Mesenchymal stem cell (in vitro differentiated cells and primary cell): ENCODE data around the gene COL11A2.
A peak's percentile ranks its signal among the peaks of the same experiment; 100 is the strongest.

Experiments used
- DNase-seq: peaks from one replicate; pipeline ENCODE4 v3.0.0-alpha.2; 2013
- H2AFZ ChIP-seq: one replicate; pipeline ENCODE4 v1.6.1; 2013; ENCODE audit warnings: low read depth, mild to moderate bottlenecking, control low read depth, inconsistent platforms, low read length, moderate library complexity
- H2AK5ac ChIP-seq: 2 replicates; pipeline ENCODE4 v1.6.1; 2013; ENCODE audit warnings: low read length, moderate library complexity, mild to moderate bottlenecking, inconsistent platforms; ENCODE audit not compliant: severe bottlenecking
- H2BK120ac ChIP-seq: one replicate; pipeline ENCODE4 v1.6.1; 2013; ENCODE audit warnings: low read depth, mild to moderate bottlenecking, inconsistent platforms, low read length, moderate library complexity
- H2BK12ac ChIP-seq, 2 experiments: one replicate each; pipeline ENCODE4 v1.6.1; 2013; ENCODE audit warnings: inconsistent platforms in 2 of 2, low read length in 2 of 2, mild to moderate bottlenecking in 2 of 2, moderate library complexity in 2 of 2, control low read depth in 1 of 2
- H2BK15ac ChIP-seq: one replicate; pipeline ENCODE4 v1.6.1; 2013; ENCODE audit warnings: mild to moderate bottlenecking, low read depth, inconsistent platforms; ENCODE audit not compliant: poor library complexity, severe bottlenecking
- H2BK5ac ChIP-seq: 2 replicates; pipeline ENCODE4 v1.6.1; 2013; ENCODE audit warnings: low read depth, mild to moderate bottlenecking, low read length, control low read depth, inconsistent platforms; ENCODE audit not compliant: poor library complexity, severe bottlenecking
- H3K14ac ChIP-seq, 2 experiments: one replicate each; pipeline ENCODE4 v1.6.1; 2013; ENCODE audit warnings: inconsistent platforms in 2 of 2, low read length in 2 of 2, control low read depth in 1 of 2, mild to moderate bottlenecking in 1 of 2, moderate library complexity in 1 of 2
- H3K18ac ChIP-seq, 2 experiments: one replicate each; pipeline ENCODE4 v1.6.1; 2013; ENCODE audit warnings: inconsistent platforms in 2 of 2, low read length in 2 of 2, control low read depth in 1 of 2, low read depth in 1 of 2, mild to moderate bottlenecking in 1 of 2
- H3K23ac ChIP-seq, 2 experiments: one replicate each; pipeline ENCODE4 v1.6.1; 2013; ENCODE audit warnings: inconsistent platforms in 2 of 2, low read length in 2 of 2, mild to moderate bottlenecking in 2 of 2, moderate library complexity in 2 of 2, control low read depth in 1 of 2
- H3K27ac ChIP-seq: 2 replicates; pipeline ENCODE4 v1.5.1; 2013; ENCODE audit warnings: mild to moderate bottlenecking, moderate library complexity, low read length, control low read depth, inconsistent platforms; ENCODE audit not compliant: poor library complexity, severe bottlenecking
- H3K27me3 ChIP-seq, 2 experiments: 2 replicates each; pipeline versions ENCODE4 v1.6.1 to v1.7.0; 2013; ENCODE audit warnings: low read length in 2 of 2, mild to moderate bottlenecking in 2 of 2, moderate library complexity in 2 of 2, control low read depth in 1 of 2, inconsistent platforms in 1 of 2; ENCODE audit not compliant: control insufficient read depth in 1 of 2, insufficient read depth in 1 of 2
- H3K36me3 ChIP-seq, 2 experiments: 2 replicates each; pipeline versions ENCODE4 v1.6.1 to v1.7.0; 2013; ENCODE audit warnings: low read length in 2 of 2, control low read depth in 1 of 2, inconsistent platforms in 1 of 2, low read depth in 1 of 2, mild to moderate bottlenecking in 1 of 2; ENCODE audit not compliant: insufficient read depth in 2 of 2, control insufficient read depth in 1 of 2
- H3K4ac ChIP-seq, 2 experiments: one replicate each; pipeline ENCODE4 v1.6.1; 2013; ENCODE audit warnings: inconsistent platforms in 2 of 2, low read length in 2 of 2, mild to moderate bottlenecking in 2 of 2, moderate library complexity in 2 of 2, control low read depth in 1 of 2, low read depth in 1 of 2
- H3K4me1 ChIP-seq: 2 replicates; pipeline ENCODE4 v1.6.1; 2013; ENCODE audit warnings: low read depth, low read length, control low read depth; ENCODE audit not compliant: control insufficient read depth, insufficient read depth
- H3K4me2 ChIP-seq: 2 replicates; pipeline ENCODE4 v1.6.1; 2013; ENCODE audit warnings: low read length, mild to moderate bottlenecking, inconsistent platforms; ENCODE audit not compliant: poor library complexity, severe bottlenecking
- H3K4me3 ChIP-seq, 2 experiments: 2 replicates each; pipeline versions ENCODE4 v1.5.1 to v1.7.0; 2013; ENCODE audit warnings: low read length in 2 of 2, mild to moderate bottlenecking in 2 of 2, control low read depth in 1 of 2, low read depth in 1 of 2; ENCODE audit not compliant: insufficient read depth in 1 of 2
- H3K79me1 ChIP-seq: replicated peaks from 2 replicates; pipeline ENCODE4 v1.6.1; 2013; ENCODE audit warnings: mild to moderate bottlenecking, control low read depth, low read length, inconsistent platforms; ENCODE audit not compliant: poor library complexity, severe bottlenecking
- H3K9ac ChIP-seq: 2 replicates; pipeline ENCODE4 v1.7.0; 2013; ENCODE audit warnings: mild to moderate bottlenecking, low read length, moderate library complexity
- H3K9me3 ChIP-seq: 2 replicates; pipeline ENCODE4 v1.7.0; 2013; ENCODE audit warnings: mild to moderate bottlenecking, low read length; ENCODE audit not compliant: control insufficient read depth
- H4K8ac ChIP-seq: one replicate; pipeline ENCODE4 v1.6.1; 2013; ENCODE audit warnings: inconsistent platforms, mild to moderate bottlenecking, low read length, moderate library complexity
- H4K91ac ChIP-seq: one replicate; pipeline ENCODE4 v1.6.1; 2013; ENCODE audit warnings: mild to moderate bottlenecking, low read length, inconsistent platforms
- WGBS: methylation state at CpG from one replicate; pipeline ENCODE4 v1.1.7; 2013; ENCODE audit warnings: mixed read lengths; 5-methylcytosine and 5-hydroxymethylcytosine counted together

Gene COL11A2

DNA sequence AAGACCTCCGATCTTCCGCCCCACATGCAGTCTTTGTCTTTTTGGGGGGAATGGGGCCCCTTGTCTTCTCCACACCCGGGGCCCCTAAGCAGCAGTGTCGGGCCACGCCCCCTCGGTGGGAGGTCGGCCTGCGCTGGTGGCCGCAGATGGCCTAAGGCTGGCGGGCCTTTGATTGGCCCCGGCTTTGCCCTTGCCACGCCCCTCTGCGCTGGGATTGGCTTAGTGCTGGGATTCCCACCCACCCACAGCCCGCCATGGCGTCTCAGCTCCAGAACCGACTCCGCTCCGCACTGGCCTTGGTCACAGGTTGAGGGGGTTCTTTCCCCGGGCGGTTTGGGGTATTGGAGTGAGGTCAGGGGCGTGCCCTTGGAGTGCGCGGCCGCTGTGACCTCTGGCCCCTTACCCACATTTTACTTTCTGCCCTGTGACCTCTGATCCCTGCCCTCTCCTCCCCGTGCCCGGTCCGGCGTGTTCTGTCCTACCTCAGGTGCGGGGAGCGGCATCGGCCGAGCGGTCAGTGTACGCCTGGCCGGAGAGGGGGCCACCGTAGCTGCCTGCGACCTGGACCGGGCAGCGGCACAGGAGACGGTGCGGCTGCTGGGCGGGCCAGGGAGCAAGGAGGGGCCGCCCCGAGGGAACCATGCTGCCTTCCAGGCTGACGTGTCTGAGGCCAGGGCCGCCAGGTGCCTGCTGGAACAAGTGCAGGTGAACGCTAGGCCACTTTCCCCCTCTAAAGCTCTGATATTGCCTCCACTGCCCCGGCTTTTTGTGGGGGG, 12.3 kb upstream of the COL11A2 start, which contains the start of gene HSD17B8:
HSD17B8 (plus strand) TSS at position 241 of the 776 bp plus-strand sequence; CDS start at position 255, 14 bp downstream.
- Histone ChIP-seq H3K23ac (peak within 1 kb of the TSS in 1 of 2 experiments; percentile 95), H2BK120ac (peak within 1 kb of the TSS; percentile 12), H2BK5ac (peak within 1 kb of the TSS; percentile 46), H3K79me1 (peaks cover 9% of the 10 kb centered on the region), H3K36me3 (peaks cover 25 to 30% of the 10 kb centered on the region in 2 experiments), H2BK12ac (peak within 1 kb of the TSS; percentile 22 to 50), H2BK15ac (no peak within 1 kb of the TSS), H4K91ac (peak within 1 kb of the TSS; percentile 96), H4K8ac (peak within 1 kb of the TSS; percentile 84), H3K4me3 (peak within 1 kb of the TSS; percentile 79 to 86), H3K9me3 (no peaks in the 10 kb centered on the region), H3K14ac (peak within 1 kb of the TSS in 1 of 2 experiments; percentile 76), H2AFZ (no peak within 1 kb of the TSS), H3K4me2 (peak within 1 kb of the TSS; percentile 97), H3K9ac (peak within 1 kb of the TSS; percentile 84), H2AK5ac (peak within 1 kb of the TSS; percentile 23), H3K27me3 (no peaks in the 10 kb centered on the region), H3K18ac (peak within 1 kb of the TSS; percentile 81 to 95), H3K27ac (peak within 1 kb of the TSS; percentile 52), H3K4me1 (peaks cover 49% of the 10 kb centered on the region), H3K4ac (peak within 1 kb of the TSS; percentile 82 to 86)
- peak; percentile 94 for DNase-seq
- 6% methylated on average over 34 of the region's 48 CpGs for WGBS

GRCh38 chr6:33204165-33204414, 11.8 kb upstream of the COL11A2 start:
- H2AK5ac ChIP-seq: peak overlapping the region; percentile 23
- H3K18ac ChIP-seq: no peak overlapping the region
- H3K9ac ChIP-seq: peak overlapping the region; percentile 0
- H3K4ac ChIP-seq: no peak overlapping the region
- H3K4me3 ChIP-seq: peak overlapping the region in 1 of 2 experiments; percentile 86
- H3K23ac ChIP-seq: no peak overlapping the region
- H3K14ac ChIP-seq: no peak overlapping the region
- DNase-seq: no peak
- H2BK120ac ChIP-seq: no peak overlapping the region
- peaks cover 50% of the 10 kb centered on the region for H3K4me1 ChIP-seq
- peaks cover 24 to 26% of the 10 kb centered on the region in 2 experiments for H3K36me3 ChIP-seq
- peaks cover 9% of the 10 kb centered on the region for H3K79me1 ChIP-seq
- H2BK12ac ChIP-seq: peak overlapping the region in 1 of 2 experiments; percentile 38
- no peak overlapping the region for H2BK15ac ChIP-seq
- no peak overlapping the region for H2BK5ac ChIP-seq
- 17% methylated on average over 4 of the region's 4 CpGs for WGBS
- H3K9me3 ChIP-seq: no peaks in the 10 kb centered on the region
- H4K8ac ChIP-seq: no peak overlapping the region
- no peak overlapping the region for H4K91ac ChIP-seq
- peak overlapping the region; percentile 31 for H3K27ac ChIP-seq
- no peaks in the 10 kb centered on the region for H3K27me3 ChIP-seq
- peak overlapping the region; percentile 48 for H3K4me2 ChIP-seq
- no peak overlapping the region for H2AFZ ChIP-seq

DNA sequence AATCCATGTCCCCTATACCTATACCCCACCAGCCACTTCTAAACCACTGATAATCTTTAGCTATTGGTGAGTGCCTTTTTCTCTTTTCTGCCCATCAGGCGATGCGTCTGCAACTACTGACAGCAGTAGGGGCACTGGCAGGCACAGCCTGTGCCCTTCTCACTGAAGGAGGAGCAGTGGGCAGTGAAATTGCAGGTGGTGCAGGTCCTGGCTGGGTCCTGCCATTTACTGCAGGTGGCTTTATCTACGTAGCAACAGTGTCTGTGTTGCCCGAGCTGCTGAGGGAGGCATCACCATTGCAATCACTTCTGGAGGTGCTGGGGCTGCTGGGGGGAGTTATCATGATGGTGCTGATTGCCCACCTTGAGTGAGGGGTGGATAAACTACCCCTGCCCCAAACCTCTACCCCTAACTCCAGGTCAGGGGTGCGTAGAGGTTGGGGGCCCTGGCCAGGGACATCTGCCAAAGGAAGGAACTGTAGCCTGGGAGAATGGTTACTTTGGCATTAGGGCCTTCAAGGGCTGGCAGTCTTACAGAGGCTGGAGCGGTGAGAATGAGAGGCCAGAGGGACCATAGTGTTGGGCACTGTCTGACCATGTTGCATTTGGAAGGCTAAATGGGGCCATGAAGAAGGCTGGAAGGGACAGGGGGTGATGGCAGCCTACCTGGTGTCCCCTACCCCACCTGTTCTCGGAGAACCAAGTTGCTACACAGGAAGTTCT, 11.3 kb upstream of the COL11A2 start:
- Histone ChIP-seq H2AFZ (no peak overlapping the region), H3K4me3 (peak overlapping the region in 1 of 2 experiments; percentile 86), H3K27ac (peak overlapping the region; percentile 31), H4K91ac (peak overlapping the region; percentile 7), H3K27me3 (no peaks in the 10 kb centered on the region), H3K4me1 (peaks cover 53% of the 10 kb centered on the region), H3K4me2 (peak overlapping the region; percentile 48), H3K23ac (no peak overlapping the region), H3K9me3 (no peaks in the 10 kb centered on the region), H3K14ac (no peak overlapping the region), H3K4ac (no peak overlapping the region), H4K8ac (no peak overlapping the region), H3K18ac (no peak overlapping the region), H3K36me3 (peaks cover 24 to 26% of the 10 kb centered on the region in 2 experiments), H3K9ac (peak overlapping the region; percentile 100), H2AK5ac (peak overlapping the region; percentile 23), H2BK15ac (no peak overlapping the region), H2BK5ac (no peak overlapping the region), H3K79me1 (peaks cover 9% of the 10 kb centered on the region), H2BK120ac (no peak overlapping the region), H2BK12ac (peak overlapping the region in 1 of 2 experiments; percentile 38)
- DNase-seq: peak; percentile 16
- WGBS: 98% methylated on average over 7 of the region's 7 CpGs

GRCh38 chr6:33202799-33203198, 10.5 kb upstream of the COL11A2 start:
- no peak overlapping the region for H2AFZ ChIP-seq
- H3K4me1 ChIP-seq: peaks cover 57% of the 10 kb centered on the region
- H3K14ac ChIP-seq: no peak overlapping the region
- H3K4ac ChIP-seq: no peak overlapping the region
- no peak overlapping the region for H2BK5ac ChIP-seq
- no peak overlapping the region for H3K18ac ChIP-seq
- peaks cover 13% of the 10 kb centered on the region for H3K79me1 ChIP-seq
- no peak overlapping the region for H2BK12ac ChIP-seq
- H3K4me2 ChIP-seq: no peak overlapping the region
- no peak overlapping the region for H3K23ac ChIP-seq
- peaks cover 26 to 29% of the 10 kb centered on the region in 2 experiments for H3K36me3 ChIP-seq
- 96% methylated on average over 6 of the region's 6 CpGs for WGBS
- H2AK5ac ChIP-seq: no peak overlapping the region
- H3K4me3 ChIP-seq: peak overlapping the region in 1 of 2 experiments; percentile 98
- H2BK15ac ChIP-seq: no peak overlapping the region
- H3K27me3 ChIP-seq: no peaks in the 10 kb centered on the region
- no peak for DNase-seq
- no peak overlapping the region for H4K8ac ChIP-seq
- no peak overlapping the region for H2BK120ac ChIP-seq
- no peaks in the 10 kb centered on the region for H3K9me3 ChIP-seq
- no peak overlapping the region for H3K27ac ChIP-seq
- peak overlapping the region; percentile 100 for H3K9ac ChIP-seq
- H4K91ac ChIP-seq: no peak overlapping the region
